ENCODE results near the gene GAS7. TPM values are rescaled to one million over a fixed set of nuclear protein-coding genes. Genes with fewer than 3 reads are reported as not detected.

GAS7 gene
- total RNA-seq, 1 donor from 2014 or later: 8.5 TPM

DNA sequence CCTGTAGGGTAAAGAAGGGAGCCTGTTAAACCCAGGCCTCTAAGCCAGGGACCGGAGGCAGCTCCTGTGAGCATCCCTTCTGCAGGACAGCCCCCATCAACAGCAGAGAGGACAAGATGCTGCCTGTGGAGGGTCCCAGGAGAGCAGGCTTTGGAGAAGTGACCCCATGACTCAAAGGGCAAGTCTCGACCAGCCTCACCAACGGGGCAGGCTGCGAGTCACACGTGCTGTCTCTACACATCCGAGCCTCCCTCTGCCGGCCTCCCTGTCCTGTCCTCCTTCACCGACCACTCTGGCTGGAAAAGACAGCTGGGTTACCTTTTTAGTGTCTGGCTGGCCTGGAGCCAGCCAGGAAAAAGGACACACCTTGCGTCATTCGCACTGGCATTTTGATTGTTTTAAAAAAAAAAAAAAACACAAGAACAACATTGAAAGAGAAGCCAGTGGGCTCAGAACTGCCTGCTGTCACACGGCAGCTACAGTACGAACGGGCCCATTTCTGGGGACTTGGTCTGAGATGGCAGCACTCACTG, 218.9 kb downstream of the GAS7 start:
- Mint-ChIP-seq H3K9me3 (ENCODE audit: unreplicated experiment) (peaks cover 2% of the 10 kb centered on the region), H3K4me3 (ENCODE audit: unreplicated experiment) (no peak overlapping the region), H3K27me3 (ENCODE audit: low read depth, unreplicated experiment) (peaks cover 4% of the 10 kb centered on the region), H3K27ac (ENCODE audit: unreplicated experiment) (no peak overlapping the region), H3K36me3 (ENCODE audit: low read depth, unreplicated experiment) (no peaks in the 10 kb centered on the region), H3K4me1 (ENCODE audit: low read depth, unreplicated experiment) (peaks cover 10% of the 10 kb centered on the region)
- Histone ChIP-seq H3K36me3 (ENCODE audit: insufficient read depth, low read length) (no peaks in the 10 kb centered on the region), H2AFZ (ENCODE audit: low read depth, low read length) (no peak overlapping the region), H3K79me2 (ENCODE audit: insufficient read depth, low read length) (no peaks in the 10 kb centered on the region), H3K27me3 (ENCODE audit: insufficient read depth, low read length) (no peaks in the 10 kb centered on the region), H3K4me3 (ENCODE audit: insufficient read depth, low read depth, low read length) (no peak overlapping the region), H3K4me2 (ENCODE audit: low read length) (no peak overlapping the region), H3K9me3 (ENCODE audit: insufficient read depth, low read depth, low read length) (no peaks in the 10 kb centered on the region), H3K4me1 (ENCODE audit: insufficient read depth, low read length) (no peaks in the 10 kb centered on the region), H3K27ac (ENCODE audit: low read depth, low read length) (no peak overlapping the region), H3K9ac (ENCODE audit: low read length) (no peak overlapping the region), H4K20me1 (ENCODE audit: insufficient read depth, low read length) (no peaks in the 10 kb centered on the region)
- no peak for FAIRE-seq
- DNase-seq (ENCODE audit: low read depth): no peak
- no peak for TF ChIP-seq EZH2 (IDR thresholded peaks at IDR 0.05; ENCODE audit: insufficient read depth, low read length)
- no peak for TF ChIP-seq CTCF (IDR thresholded peaks at IDR 0.05; ENCODE audit: insufficient read depth, low read depth, low read length)

- no peak overlapping the region for H3K4me3 Mint-ChIP-seq (ENCODE audit: unreplicated experiment)
- Histone ChIP-seq H3K4me1 (ENCODE audit: insufficient read depth, low read length) (no peaks in the 10 kb centered on the region), H3K27ac (ENCODE audit: low read depth, low read length) (no peak overlapping the region), H3K27me3 (ENCODE audit: insufficient read depth, low read length) (no peaks in the 10 kb centered on the region), H4K20me1 (ENCODE audit: insufficient read depth, low read length) (no peaks in the 10 kb centered on the region), H3K36me3 (ENCODE audit: insufficient read depth, low read length) (no peaks in the 10 kb centered on the region), H2AFZ (ENCODE audit: low read depth, low read length) (no peak overlapping the region), H3K4me3 (ENCODE audit: insufficient read depth, low read depth, low read length) (no peak overlapping the region), H3K9ac (ENCODE audit: low read length) (no peak overlapping the region), H3K9me3 (ENCODE audit: insufficient read depth, low read depth, low read length) (no peaks in the 10 kb centered on the region), H3K79me2 (ENCODE audit: insufficient read depth, low read length) (no peaks in the 10 kb centered on the region), H3K4me2 (ENCODE audit: low read length) (no peak overlapping the region)
- H3K36me3 Mint-ChIP-seq (ENCODE audit: low read depth, unreplicated experiment): no peaks in the 10 kb centered on the region
- no peak for FAIRE-seq
- peaks cover 23% of the 10 kb centered on the region for H3K4me1 Mint-ChIP-seq (ENCODE audit: low read depth, unreplicated experiment)
- DNase-seq (ENCODE audit: low read depth): no peak
- H3K27ac Mint-ChIP-seq (ENCODE audit: unreplicated experiment): no peak overlapping the region
- TF ChIP-seq EZH2 (IDR thresholded peaks at IDR 0.05; ENCODE audit: insufficient read depth, low read length): no peak
- no peak for TF ChIP-seq CTCF (IDR thresholded peaks at IDR 0.05; ENCODE audit: insufficient read depth, low read depth, low read length)
- peaks cover 2% of the 10 kb centered on the region for H3K9me3 Mint-ChIP-seq (ENCODE audit: unreplicated experiment)
- peaks cover 2% of the 10 kb centered on the region for H3K27me3 Mint-ChIP-seq (ENCODE audit: low read depth, unreplicated experiment)
Observed at GRCh38 chr17:9977180-9977575, 221.2 kb downstream of the GAS7 start.

- H3K27ac ChIP-seq (ENCODE audit: low read depth, low read length): no peak overlapping the region
- no peak overlapping the region for H3K4me3 ChIP-seq (ENCODE audit: insufficient read depth, low read depth, low read length)
- no peaks in the 10 kb centered on the region for H3K27me3 ChIP-seq (ENCODE audit: insufficient read depth, low read length)
- DNase-seq (ENCODE audit: low read depth) (no peak), FAIRE-seq (no peak)
- Mint-ChIP-seq H3K27ac (ENCODE audit: unreplicated experiment) (no peak overlapping the region), H3K9me3 (ENCODE audit: unreplicated experiment) (peaks cover 2% of the 10 kb centered on the region), H3K4me3 (ENCODE audit: unreplicated experiment) (no peak overlapping the region), H3K36me3 (ENCODE audit: low read depth, unreplicated experiment) (no peaks in the 10 kb centered on the region), H3K4me1 (ENCODE audit: low read depth, unreplicated experiment) (peaks cover 25% of the 10 kb centered on the region), H3K27me3 (ENCODE audit: low read depth, unreplicated experiment) (no peaks in the 10 kb centered on the region)
- no peaks in the 10 kb centered on the region for H4K20me1 ChIP-seq (ENCODE audit: insufficient read depth, low read length)
- no peaks in the 10 kb centered on the region for H3K79me2 ChIP-seq (ENCODE audit: insufficient read depth, low read length)
- TF ChIP-seq CTCF (IDR thresholded peaks at IDR 0.05; ENCODE audit: insufficient read depth, low read depth, low read length): no peak
- no peak for TF ChIP-seq EZH2 (IDR thresholded peaks at IDR 0.05; ENCODE audit: insufficient read depth, low read length)
- H3K4me2 ChIP-seq (ENCODE audit: low read length): no peak overlapping the region
- H3K4me1 ChIP-seq (ENCODE audit: insufficient read depth, low read length): no peaks in the 10 kb centered on the region
- H3K9ac ChIP-seq (ENCODE audit: low read length): no peak overlapping the region
- no peaks in the 10 kb centered on the region for H3K9me3 ChIP-seq (ENCODE audit: insufficient read depth, low read depth, low read length)
- H2AFZ ChIP-seq (ENCODE audit: low read depth, low read length): no peak overlapping the region
- H3K36me3 ChIP-seq (ENCODE audit: insufficient read depth, low read length): no peaks in the 10 kb centered on the region
Observed at GRCh38 chr17:9976283-9977179, 221.9 kb downstream of the GAS7 start.
